ENCODE results near the gene IQGAP2.
"Not testable (repeated sequence)": the region's sequence is repeated elsewhere in the genome, so short reads cannot be mapped to it uniquely, and the experiment has no call there.

IQGAP2 gene

GRCh38 chr5:76583163-76584047, 180.3 kb downstream of the IQGAP2 start:
- no peak for DNase-seq

GRCh38 chr5:76585783-76586217, 182.7 kb downstream of the IQGAP2 start:
- no peak for DNase-seq

GRCh38 chr5:76586531-76586930, 183.4 kb downstream of the IQGAP2 start:
- DNase-seq: no peak

DNA sequence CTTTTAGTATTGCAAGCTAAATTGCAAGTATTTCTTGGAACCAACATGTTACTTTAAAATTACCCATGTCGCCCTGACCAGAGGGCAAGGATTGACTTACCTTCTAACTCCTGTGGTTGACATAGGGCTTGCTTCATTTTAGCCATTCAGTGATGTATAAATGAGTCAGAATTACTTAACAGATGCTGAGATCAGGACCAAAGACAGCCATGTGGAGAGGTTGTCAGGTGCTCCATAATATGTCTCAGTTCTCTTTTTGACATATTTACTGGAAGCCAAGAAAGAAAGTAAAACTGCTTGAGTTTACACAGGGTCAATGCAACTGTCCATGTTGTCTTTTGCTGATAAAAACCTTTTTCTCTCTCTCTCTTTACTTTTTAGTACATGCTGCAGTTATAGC, 186.9 kb downstream of the IQGAP2 start:
- no peak for DNase-seq

- no peak for DNase-seq
These were observed 188.3 kb downstream of the IQGAP2 start for GRCh38 chr5:76591366-76591765.

DNA sequence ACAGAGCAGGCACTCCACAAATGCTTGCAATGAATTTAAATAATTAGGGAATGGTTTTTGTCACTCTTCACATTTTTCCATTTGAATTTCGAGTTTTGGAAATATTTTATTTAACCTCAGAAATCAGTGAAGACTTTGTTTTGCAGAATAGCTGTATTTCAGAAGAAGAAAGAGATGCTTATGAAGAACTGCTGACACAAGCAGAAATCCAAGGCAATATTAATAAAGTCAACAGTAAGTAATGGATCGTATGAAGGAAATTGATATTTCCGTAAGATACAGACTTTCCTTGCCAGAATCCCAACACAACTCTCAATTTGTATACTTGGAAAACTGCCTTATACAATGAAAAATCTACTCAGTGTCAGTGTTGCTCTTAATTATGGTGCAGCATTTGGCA, 189.6 kb downstream of the IQGAP2 start:
- DNase-seq: no peak

- no peak for DNase-seq
These were observed 191.0 kb downstream of the IQGAP2 start for GRCh38 chr5:76594107-76594506.

DNA sequence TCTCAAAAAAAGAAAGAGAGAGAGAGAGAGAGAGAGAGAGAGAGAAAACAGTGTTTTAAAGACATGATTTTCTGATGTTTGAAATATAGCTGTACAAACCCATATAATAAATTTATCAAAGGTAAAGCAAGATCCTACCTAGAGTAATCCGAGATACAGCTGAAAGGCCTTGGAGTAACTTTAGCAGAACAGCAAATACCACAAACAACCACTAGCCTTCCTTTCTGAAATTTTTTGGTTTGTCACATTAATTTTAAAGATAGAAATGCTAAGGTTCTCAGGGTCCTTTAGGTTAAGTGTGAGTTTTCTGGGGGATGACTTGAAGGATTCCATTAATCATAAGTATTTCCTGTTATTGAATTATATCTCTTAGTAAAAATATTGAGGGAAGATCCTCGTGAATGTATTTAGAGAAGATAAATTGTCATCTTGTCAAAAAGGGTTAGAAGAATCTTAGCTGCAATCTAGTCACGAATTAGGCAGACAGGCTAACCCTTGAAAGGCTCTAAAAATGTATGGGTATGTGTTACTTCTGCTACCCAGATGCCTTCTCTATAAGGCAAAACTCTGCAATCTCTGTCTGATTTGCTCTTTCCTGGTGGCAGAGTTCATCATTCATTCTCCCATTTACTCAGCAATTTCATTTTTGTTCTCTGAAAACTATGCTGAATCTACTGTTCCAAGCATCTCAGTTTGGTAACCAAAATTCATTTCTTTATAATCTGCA, 192.8 kb downstream of the IQGAP2 start:
- DNase-seq: no peak

GRCh38 chr5:76598531-76598930, 195.4 kb downstream of the IQGAP2 start:
- no peak for DNase-seq

- no peak for DNase-seq
These were observed 197.6 kb downstream of the IQGAP2 start for GRCh38 chr5:76600716-76601115.

DNA sequence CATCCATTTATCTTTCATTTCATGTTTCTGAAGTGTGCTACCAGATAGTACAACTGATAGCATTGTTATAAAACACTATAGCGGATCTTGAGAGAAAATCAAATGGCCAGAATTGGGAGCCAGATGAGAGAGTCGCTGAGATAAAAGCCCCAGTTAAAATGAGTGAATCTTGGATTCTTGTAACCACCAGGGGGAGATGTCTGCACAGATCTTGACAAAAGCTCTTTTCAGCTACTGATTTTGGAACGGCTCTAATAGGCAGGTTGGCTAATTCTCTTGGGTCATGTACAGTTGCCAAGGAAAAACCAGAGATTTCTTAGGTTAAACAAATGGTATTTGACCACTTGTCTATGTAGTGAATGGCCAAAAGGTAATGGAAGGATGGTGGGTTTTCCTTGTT, 198.4 kb downstream of the IQGAP2 start:
- no peak for DNase-seq

GRCh38 chr5:76602094-76602726, 199.1 kb downstream of the IQGAP2 start:
- DNase-seq: no peak

GRCh38 chr5:76603991-76604390, 200.9 kb downstream of the IQGAP2 start:
- DNase-seq: not testable (repeated sequence)

GRCh38 chr5:76604838-76605237, 201.8 kb downstream of the IQGAP2 start:
- DNase-seq: no peak

DNA sequence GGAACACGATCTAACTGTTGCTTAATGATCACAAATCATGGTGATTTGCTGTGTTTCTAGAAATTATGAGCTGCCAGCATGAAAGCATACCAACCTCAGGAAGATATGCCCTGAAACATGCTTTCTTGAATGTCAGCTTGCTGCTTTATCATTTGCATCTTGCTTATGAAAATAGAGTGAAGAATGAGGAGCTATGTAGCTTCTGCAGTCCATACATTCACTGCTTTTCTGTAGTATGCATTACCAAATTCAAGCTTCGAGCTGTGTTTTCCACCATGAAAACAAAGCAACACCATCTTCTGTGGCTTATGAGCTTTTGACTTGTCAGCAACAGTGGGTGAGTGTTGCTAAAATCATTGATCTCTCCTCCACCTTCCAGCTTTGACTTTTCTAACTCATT, 203.6 kb downstream of the IQGAP2 start:
- no peak for DNase-seq

- DNase-seq: no peak
These were observed 204.3 kb downstream of the IQGAP2 start for GRCh38 chr5:76607353-76607871.

DNA sequence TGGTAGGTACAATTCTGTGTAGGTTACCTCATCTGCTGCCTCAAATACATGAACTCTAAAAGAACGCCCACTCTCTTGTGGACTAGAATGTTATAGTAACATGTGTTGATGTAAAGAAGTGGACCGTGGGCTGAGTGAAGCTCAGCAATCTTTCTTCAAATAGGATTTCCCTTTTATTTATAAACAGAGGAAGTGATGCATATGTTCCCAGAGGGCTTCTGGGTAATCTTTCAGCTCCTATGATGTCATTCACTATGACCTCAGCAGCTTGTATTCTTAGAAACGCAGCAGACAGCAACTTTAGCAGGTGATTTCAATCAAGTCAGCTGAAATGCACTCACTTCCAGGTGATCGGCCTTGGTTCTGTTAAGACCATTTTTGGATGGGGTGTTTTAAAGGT, 205.7 kb downstream of the IQGAP2 start:
- DNase-seq: no peak

GRCh38 chr5:76610196-76610595, 207.1 kb downstream of the IQGAP2 start:
- no peak for DNase-seq

DNA sequence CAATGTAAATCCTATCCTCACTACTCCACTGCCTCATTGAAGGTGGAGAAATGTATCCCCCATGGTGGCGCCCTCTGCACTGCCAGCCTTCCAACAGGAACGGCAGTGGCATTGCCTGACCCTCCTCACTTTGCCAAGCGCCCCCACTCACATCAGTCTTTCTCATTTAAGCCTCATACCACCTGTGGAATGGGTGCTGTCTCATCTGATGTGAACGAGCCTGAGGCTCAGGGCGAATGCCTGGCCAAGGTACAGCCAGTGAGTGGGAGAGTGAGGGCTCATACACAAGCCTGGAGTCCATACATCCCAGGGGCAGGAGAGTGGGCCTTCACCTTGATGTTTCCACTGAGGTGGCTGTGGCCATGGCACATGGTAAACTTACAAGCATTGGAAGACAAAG, 209.9 kb downstream of the IQGAP2 start:
- no peak for DNase-seq

DNA sequence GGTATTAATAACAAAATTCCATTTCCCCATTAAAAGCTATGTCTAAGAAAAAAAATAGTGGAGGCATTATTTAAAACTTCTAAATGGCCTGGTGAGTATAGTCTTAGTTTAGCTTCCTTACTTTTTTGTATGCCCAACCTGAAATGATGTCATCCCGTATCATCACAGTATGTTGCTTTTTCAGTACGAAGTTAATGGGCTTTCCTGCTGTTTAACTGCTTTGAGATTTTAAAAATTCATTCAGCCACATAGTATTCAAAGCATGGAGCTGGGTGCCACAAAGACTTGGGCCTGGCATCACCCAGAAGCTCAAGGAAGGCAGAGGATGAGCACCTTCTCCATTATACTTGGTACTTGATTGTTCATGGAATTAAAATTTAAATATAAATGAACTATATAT, 212.7 kb downstream of the IQGAP2 start:
- no peak for DNase-seq

DNA sequence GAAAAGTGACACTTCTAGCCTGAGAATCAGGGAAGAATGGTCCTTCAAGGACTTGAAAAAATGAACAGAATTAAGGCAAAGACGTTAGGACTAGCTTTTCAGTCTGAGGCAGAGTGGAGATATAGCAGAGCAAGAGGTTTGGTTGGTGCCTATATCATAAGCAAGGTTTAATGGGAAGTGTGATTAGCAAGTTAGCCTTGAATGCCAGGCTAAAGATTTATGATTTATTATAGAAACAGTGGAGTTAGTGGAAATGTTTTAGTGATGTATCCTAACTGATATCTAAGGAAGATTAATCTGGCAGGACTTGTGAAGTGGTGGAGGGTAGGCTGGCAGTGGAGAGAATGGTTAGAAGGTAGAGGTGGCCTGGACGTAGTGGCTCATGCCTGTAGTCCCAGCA, 213.1 kb downstream of the IQGAP2 start:
- DNase-seq: no peak

DNA sequence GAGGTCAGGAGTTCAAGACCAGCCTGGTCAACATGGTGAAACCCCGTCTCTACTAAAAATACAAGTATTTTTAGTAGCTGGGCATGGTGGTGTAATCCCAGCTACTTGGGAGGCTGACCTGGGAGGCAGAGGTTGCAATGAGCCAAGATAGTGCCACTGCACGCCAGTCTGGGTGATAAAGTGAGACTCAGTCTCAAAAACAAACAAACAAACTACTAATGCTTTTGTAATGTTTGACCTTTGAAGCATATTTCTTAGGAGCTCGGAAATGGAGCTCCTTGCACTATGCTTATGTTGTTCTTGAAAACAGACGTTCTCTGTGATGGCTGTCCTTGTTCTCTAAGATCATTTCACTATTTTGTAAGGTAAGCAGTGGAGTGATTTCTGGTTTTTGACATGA, 214.1 kb downstream of the IQGAP2 start:
- no peak for DNase-seq

GRCh38 chr5:76617675-76618074, 214.6 kb downstream of the IQGAP2 start:
- no peak for DNase-seq

DNA sequence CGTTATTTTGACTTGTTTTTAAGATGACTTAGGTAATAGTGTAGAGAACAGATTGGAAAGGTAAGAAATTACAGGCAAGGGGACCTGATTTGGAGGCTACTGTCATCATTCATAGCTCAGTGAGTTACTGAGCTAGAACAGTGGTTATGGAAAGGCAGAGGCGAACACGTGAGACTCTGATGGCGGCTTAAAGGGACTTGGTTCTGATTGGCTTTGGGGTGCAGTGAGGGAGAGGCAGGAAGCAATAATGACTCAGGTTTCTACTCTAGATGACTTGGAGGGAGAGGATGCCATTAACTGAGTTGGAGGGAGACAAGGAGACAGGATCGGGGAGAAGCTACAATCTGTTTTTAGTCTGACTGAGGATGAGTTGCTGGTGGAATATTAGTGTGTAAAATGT, 217.1 kb downstream of the IQGAP2 start:
- DNase-seq: no peak
